Measurements from ENCODE around the gene LCE3C. TPM values are rescaled to one million over a fixed set of nuclear protein-coding genes. Genes with fewer than 3 reads are reported as not detected.

Gene LCE3C
- total and polyA plus RNA-seq, 3 donors from 2014 or later = not detected

DNA sequence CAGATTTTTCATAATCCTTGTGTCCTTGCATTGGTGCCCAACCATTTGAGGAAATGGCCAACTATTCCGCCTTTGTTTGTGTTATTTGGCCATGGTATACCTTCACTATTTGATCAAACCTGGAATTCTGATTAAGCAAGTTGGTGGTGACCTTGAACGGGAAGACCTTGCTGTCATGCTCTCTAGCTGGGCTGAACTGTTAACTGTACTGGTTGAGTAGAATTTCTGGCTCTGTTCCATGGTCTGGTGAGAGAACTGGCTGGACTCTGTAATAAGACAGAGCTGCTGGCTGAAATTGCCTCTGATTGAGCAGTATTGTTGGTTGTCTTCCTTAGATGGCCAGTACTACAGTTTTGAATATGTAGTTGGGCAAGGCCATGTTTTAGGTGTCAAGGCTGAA is 3.0 kb upstream of the LCE3C start:
- TF ChIP-seq, protein P1, sequence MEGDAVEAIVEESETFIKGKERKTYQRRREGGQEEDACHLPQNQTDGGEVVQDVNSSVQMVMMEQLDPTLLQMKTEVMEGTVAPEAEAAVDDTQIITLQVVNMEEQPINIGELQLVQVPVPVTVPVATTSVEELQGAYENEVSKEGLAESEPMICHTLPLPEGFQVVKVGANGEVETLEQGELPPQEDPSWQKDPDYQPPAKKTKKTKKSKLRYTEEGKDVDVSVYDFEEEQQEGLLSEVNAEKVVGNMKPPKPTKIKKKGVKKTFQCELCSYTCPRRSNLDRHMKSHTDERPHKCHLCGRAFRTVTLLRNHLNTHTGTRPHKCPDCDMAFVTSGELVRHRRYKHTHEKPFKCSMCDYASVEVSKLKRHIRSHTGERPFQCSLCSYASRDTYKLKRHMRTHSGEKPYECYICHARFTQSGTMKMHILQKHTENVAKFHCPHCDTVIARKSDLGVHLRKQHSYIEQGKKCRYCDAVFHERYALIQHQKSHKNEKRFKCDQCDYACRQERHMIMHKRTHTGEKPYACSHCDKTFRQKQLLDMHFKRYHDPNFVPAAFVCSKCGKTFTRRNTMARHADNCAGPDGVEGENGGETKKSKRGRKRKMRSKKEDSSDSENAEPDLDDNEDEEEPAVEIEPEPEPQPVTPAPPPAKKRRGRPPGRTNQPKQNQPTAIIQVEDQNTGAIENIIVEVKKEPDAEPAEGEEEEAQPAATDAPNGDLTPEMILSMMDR (IDR thresholded peaks at IDR 0.05) = no peak
- TF ChIP-seq POLR2A (IDR thresholded peaks at IDR 0.05) = no peak
- no peaks in the 10 kb centered on the region for H3K27me3 ChIP-seq
- 86% methylated on average over 2 of the region's 2 CpGs for WGBS, 2 donors
- no peak for DNase-seq
- no peak overlapping the region for H3K27ac ChIP-seq
- intact Hi-C loops (cut with DNase I; ENCODE audit: low total_unique reads) = no loop called here
- no peaks in the 10 kb centered on the region for H3K36me3 ChIP-seq (ENCODE audit: low read depth, missing control alignments)
- no peaks in the 10 kb centered on the region for H3K9me3 ChIP-seq
- H3K4me3 ChIP-seq = no peak overlapping the region
- no peaks in the 10 kb centered on the region for H3K4me1 ChIP-seq

DNA sequence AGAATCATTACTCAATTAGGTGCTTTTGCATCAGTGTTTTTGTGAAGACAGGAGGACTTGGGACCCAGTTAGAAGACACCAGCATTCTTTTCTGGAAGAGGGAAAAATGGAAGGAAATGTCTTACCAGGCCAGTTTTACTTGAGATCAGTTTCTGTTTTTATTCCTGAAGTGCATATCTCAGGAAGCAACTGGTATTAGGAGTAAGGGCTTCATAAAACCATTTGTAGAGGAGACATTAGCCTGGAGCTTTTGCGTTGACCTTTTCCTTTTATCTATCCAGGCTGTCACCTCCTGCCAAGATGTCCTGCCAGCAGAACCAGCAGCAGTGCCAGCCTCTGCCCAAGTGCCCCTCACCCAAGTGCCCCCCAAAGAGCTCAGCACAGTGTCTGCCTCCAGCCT is 13.5 kb downstream of the LCE3C start, which contains the start of gene LCE3B:
TSS of gene LCE3B (plus strand) at position 301 of the 400 bp plus-strand sequence. CDS start at position 301, 0 bp downstream.
- WGBS, 2 donors = 80 to 86% methylated on average over 1 of the region's 1 CpG
- no peak for TF ChIP-seq POLR2A (IDR thresholded peaks at IDR 0.05)
- TF ChIP-seq, protein P1 (IDR thresholded peaks at IDR 0.05) = no peak

DNA sequence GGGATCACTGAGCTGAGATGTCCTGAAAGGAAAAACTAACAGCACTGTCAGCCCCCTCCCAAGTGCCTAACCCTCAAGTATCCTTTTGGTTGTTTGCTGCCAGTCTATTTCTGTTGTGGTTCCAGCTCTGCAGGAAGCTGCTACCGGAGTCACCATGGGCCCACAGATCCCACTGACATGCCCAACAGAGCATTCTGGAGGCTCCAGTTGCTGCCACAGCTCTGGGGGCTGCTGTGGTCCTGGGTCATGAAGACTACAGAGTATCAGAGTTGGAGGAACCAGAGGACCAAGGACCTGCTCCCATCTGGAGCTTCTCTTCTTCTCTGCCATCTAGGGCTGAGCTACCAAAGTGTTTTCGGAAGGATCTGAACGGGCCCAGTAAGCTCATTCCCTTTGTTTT is 22.0 kb downstream of the LCE3C start:
- no peak overlapping the region for H3K4me3 ChIP-seq
- no peaks in the 10 kb centered on the region for H3K27me3 ChIP-seq
- intact Hi-C loops (cut with DNase I; ENCODE audit: low total_unique reads) = no loop called here
- no peaks in the 10 kb centered on the region for H3K4me1 ChIP-seq
- H3K27ac ChIP-seq = no peak overlapping the region
- H3K36me3 ChIP-seq (ENCODE audit: low read depth, missing control alignments) = no peaks in the 10 kb centered on the region
- 74 to 76% methylated on average over 3 of the region's 3 CpGs for WGBS, 2 donors
- DNase-seq = no peak
- H3K9me3 ChIP-seq = no peaks in the 10 kb centered on the region
- TF ChIP-seq POLR2A (IDR thresholded peaks at IDR 0.05) = no peak
- TF ChIP-seq, protein P1 (IDR thresholded peaks at IDR 0.05) = no peak

More for the DNA sequence above, 13.5 kb downstream of the LCE3C start, which contains the start of gene LCE3B:
- Histone ChIP-seq H3K4me3 (no peak within 1 kb of the TSS), H3K27ac (no peak within 1 kb of the TSS), H3K36me3 (ENCODE audit: low read depth, missing control alignments) (no peaks in the 10 kb centered on the region), H3K9me3 (no peaks in the 10 kb centered on the region), H3K27me3 (no peaks in the 10 kb centered on the region), H3K4me1 (no peaks in the 10 kb centered on the region)
- no peak for DNase-seq
- intact Hi-C loops (cut with DNase I; ENCODE audit: low total_unique reads) = no loop called here

DNA sequence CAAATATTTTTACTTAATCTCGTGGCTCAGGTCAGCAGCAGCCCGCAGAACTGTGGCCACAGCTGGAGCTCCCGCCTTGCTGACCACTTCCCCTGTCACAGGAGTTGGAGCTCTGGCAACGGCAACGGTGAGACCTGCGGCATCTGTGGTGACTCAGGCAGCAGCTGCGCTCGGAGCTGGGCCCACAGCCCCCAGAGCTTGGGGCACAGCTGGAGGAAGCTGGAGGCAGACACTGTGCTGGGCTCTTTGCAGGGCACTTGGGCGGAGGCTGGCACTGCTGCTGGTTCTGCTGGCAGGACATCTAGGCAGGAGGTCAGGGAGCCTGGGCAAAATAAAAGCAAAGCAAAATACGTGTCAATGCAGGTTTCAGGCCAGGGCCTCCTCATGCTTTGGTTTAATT is 22.8 kb downstream of the LCE3C start, which contains the start of gene LCE3A:
TSS of gene LCE3A (minus strand) at position 301 of the 400 bp plus-strand sequence. CDS start at position 301, 0 bp downstream.
- Histone ChIP-seq H3K4me3 (peak within 1 kb of the TSS in 1 of 2 donors; percentile 17), H3K27ac (no peak within 1 kb of the TSS), H3K27me3 (no peaks in the 10 kb centered on the region), H3K9me3 (no peaks in the 10 kb centered on the region), H3K4me1 (no peaks in the 10 kb centered on the region), H3K36me3 (ENCODE audit: low read depth, missing control alignments) (no peaks in the 10 kb centered on the region)
- 49 to 54% methylated on average over 7 to 10 of the region's 10 CpGs for WGBS, 2 donors
- TF ChIP-seq POLR2A (IDR thresholded peaks at IDR 0.05) = no peak
- TF ChIP-seq, protein P1 (IDR thresholded peaks at IDR 0.05) = no peak
- no peak for DNase-seq
- intact Hi-C loops (cut with DNase I; ENCODE audit: low total_unique reads) = no loop called here

DNA sequence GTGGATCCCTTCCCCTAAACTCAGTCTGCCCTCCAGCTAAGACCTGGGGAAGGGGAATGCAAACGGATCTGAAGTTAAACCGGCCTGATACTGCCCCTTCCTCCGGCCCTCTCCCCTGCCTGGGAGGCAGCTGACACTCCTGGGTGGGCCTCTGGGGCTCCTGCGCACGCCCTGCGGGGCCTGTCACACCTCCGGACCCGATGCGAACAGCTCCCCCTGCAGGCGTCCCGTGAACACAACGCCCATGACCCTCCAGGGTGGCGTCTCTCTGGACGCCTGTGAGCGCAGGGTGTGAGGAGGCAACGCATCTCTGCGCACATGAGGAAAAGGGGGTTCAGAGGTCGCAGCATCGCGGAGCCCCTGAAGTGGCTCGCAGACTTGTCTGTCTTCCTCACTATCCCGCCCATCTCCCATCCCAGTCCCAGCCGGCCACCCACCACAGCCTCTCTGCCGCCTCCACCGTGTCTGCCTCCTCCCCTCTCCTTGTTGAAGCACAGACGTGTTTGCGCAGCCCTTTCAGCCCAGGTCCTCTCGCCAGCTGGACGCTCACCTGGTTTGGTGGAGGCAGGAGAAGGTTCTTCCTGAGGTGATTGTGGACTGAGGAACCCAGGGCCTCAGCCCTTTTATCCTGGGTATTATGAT is 23.3 kb downstream of the LCE3C start:
- H3K9me3 ChIP-seq = no peaks in the 10 kb centered on the region
- H3K4me3 ChIP-seq = peak overlapping the region in 1 of 2 donors; percentile 17
- H3K27me3 ChIP-seq = no peaks in the 10 kb centered on the region
- intact Hi-C loops (cut with DNase I; ENCODE audit: low total_unique reads) = no loop called here
- no peaks in the 10 kb centered on the region for H3K4me1 ChIP-seq
- peak; percentile 39 for DNase-seq
- TF ChIP-seq POLR2A (IDR thresholded peaks at IDR 0.05) = no peak
- TF ChIP-seq, protein P1 (IDR thresholded peaks at IDR 0.05) = peak in 1 of 3 experiments; percentile 16
- 14 to 21% methylated on average over 4 to 25 of the region's 29 CpGs for WGBS, 2 donors
- H3K27ac ChIP-seq = no peak overlapping the region
- H3K36me3 ChIP-seq (ENCODE audit: low read depth, missing control alignments) = no peaks in the 10 kb centered on the region

Data from testis (tissue), 3 donors.